ENCODE data around the gene GSDME. TPM values are rescaled to one million over a fixed set of nuclear protein-coding genes. Genes with fewer than 3 reads are reported as not detected.

Gene GSDME
- total and polyA plus RNA-seq, 12 donors, result 2.6 to 70.6 (median 6.3) TPM

GRCh38 chr7:24767878-24768569 is 10.8 kb upstream of the GSDME start:
- no peak overlapping the region for H3K4me3 ChIP-seq
- no peaks in the 10 kb centered on the region for H3K27me3 ChIP-seq
- intact Hi-C loops (cut with DNase I), result no loop called here
- H3K4me1 ChIP-seq (replicated peaks in 1 of 2), result no peaks in the 10 kb centered on the region
- TF ChIP-seq POLR2A (IDR thresholded peaks at IDR 0.05) (no peak), CTCF (IDR thresholded peaks at IDR 0.05) (no peak)
- no peaks in the 10 kb centered on the region for H3K9me3 ChIP-seq (replicated peaks in 1 of 3)
- 64 to 71% (median 68%) methylated on average over 9 of the region's 9 CpGs for WGBS, 4 donors
- H3K36me3 ChIP-seq (replicated peaks in 1 of 2), result no peaks in the 10 kb centered on the region
- no peak for DNase-seq
- no peak overlapping the region for H3K27ac ChIP-seq

- no peaks in the 10 kb centered on the region for H3K27me3 ChIP-seq
- no peaks in the 10 kb centered on the region for H3K4me1 ChIP-seq (replicated peaks in 1 of 2)
- H3K4me3 ChIP-seq, result no peak overlapping the region
- peak in 1 of 7 donors; percentile 54 for DNase-seq
- intact Hi-C loops (cut with DNase I), result no loop called here
- WGBS, 4 donors, result 61 to 78% (median 64%) methylated on average over 8 of the region's 8 CpGs
- no peaks in the 10 kb centered on the region for H3K36me3 ChIP-seq (replicated peaks in 1 of 2)
- no peak for TF ChIP-seq POLR2A (IDR thresholded peaks at IDR 0.05)
- TF ChIP-seq CTCF (IDR thresholded peaks at IDR 0.05), result no peak
- H3K27ac ChIP-seq, result no peak overlapping the region
- H3K9me3 ChIP-seq (replicated peaks in 1 of 3), result no peaks in the 10 kb centered on the region
Observed at GRCh38 chr7:24764972-24765744, 7.9 kb upstream of the GSDME start.

DNA sequence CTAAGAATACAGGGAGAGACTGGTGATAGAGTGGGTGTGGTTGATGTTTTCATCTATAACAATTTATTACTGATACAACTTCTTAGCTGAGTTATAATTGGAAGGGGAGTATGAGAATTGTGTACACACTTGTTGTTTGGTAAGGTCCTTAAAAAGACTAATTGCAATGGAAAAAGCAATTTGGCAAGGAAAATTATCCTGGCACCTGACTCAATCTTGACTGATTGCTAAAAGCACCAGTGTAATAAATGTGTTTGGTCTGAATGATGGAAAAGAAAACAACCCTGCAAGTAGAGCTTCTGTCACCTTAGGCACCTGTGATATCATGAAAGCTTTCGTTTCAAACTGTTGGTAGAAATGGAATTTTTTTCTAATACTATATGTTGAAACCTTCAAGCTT is 6.7 kb upstream of the GSDME start:
- Histone ChIP-seq H3K27ac (no peak overlapping the region), H3K36me3 (replicated peaks in 1 of 2) (no peaks in the 10 kb centered on the region), H3K4me3 (no peak overlapping the region), H3K27me3 (no peaks in the 10 kb centered on the region), H3K9me3 (replicated peaks in 1 of 3) (no peaks in the 10 kb centered on the region), H3K4me1 (replicated peaks in 1 of 2) (no peaks in the 10 kb centered on the region)
- TF ChIP-seq CTCF (IDR thresholded peaks at IDR 0.05) (no peak), POLR2A (IDR thresholded peaks at IDR 0.05) (no peak)
- WGBS, 4 donors, result 53 to 65% (median 61%) methylated on average over 1 of the region's 1 CpG
- DNase-seq, result no peak
- intact Hi-C loops (cut with DNase I), result no loop called here

GRCh38 chr7:24763303-24763901 is 6.1 kb upstream of the GSDME start:
- H3K36me3 ChIP-seq (replicated peaks in 1 of 2), result no peaks in the 10 kb centered on the region
- no peaks in the 10 kb centered on the region for H3K9me3 ChIP-seq (replicated peaks in 1 of 3)
- H3K4me3 ChIP-seq, result no peak overlapping the region
- no peak for DNase-seq
- H3K4me1 ChIP-seq (replicated peaks in 1 of 2), result no peaks in the 10 kb centered on the region
- no peak overlapping the region for H3K27ac ChIP-seq
- intact Hi-C loops (cut with DNase I), result no loop called here
- TF ChIP-seq POLR2A (IDR thresholded peaks at IDR 0.05) (no peak), CTCF (IDR thresholded peaks at IDR 0.05) (no peak)
- H3K27me3 ChIP-seq, result no peaks in the 10 kb centered on the region
- WGBS, 4 donors, result 61 to 74% (median 63%) methylated on average over 5 of the region's 5 CpGs
